ENCODE data around the gene TP73.

The TP73 gene

DNA sequence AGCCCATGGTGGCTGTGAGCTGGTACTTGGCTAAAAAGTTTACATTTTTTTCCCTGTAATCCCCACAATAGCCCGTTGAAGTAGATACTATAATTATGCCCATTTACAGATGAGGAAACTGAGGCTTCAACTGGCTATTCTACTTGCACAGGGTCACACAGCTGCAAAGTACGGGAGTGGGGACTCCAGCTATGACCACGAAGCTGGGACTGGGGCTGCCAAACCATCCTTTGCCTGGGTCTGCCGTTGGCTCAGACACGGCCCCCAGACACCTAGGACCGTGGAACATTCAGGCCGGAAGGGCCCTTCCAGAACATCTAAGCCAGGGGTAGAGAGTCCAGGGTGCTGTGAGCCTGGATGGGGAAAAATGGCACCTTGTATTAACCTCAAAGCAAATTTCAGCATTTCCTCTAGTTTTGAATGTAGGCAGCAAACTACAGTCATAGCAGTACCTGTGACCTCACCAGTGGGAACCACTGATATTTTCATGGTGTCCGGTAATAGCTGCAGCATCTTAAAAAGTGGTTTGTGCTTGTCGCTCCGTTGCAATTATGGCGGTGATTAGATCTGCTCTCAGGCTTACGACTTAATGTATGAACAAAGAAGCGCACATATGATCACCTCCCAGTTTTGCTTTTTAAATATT is 4.3 kb downstream of the TP73 start:
- DNase-seq = no peak

DNA sequence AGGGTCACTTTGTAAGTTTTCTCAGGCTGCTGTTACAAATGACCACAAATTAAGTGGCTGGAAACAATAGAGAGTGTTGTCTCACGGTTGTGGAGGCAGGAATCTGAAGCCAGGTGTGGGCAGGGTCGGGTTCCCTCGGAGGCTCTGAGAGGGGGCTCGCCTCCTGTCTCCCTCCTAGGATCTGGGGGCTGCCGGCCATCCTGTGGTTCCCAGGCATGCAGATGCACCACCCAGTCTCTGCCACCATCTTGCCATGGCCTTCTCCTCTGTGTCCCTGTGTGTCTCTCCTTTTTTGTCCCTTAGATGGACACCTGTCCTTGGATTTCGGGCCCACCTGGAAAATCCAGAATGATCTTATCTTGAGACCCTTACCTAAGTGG is 4.8 kb downstream of the TP73 start:
- no peak for DNase-seq

DNA sequence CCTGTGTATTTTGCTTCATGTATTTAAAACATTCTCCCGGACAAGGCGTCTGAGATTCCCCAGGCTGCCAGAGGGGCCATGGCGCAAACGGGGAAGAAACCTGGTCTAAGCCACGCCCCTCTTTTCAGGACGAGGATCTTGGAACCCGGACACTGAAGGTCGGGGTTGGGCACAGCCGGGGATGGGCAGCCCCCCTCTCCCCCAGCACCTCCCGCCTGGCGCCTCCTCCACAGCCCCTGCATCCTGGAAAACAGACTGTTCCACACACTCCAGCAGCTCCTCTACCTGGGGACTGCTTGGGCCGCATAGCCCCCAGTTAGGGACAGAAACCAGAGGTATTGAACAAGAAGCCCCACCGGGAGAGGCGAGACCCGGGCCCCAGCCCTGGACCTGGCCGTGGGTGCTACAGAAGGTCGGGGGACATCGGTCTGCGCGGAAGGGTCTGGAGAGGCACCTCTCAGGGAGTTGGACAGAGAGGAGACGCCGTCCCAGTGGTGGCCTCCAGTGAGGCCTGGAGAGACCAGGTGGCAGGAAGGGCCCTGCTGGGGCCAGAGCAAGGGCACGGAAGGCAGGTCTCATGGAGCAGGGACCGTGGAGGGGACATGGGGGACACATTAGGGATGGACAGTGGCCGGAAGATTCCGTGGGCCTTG is 5.4 kb downstream of the TP73 start:
- DNase-seq = no peak

DNA sequence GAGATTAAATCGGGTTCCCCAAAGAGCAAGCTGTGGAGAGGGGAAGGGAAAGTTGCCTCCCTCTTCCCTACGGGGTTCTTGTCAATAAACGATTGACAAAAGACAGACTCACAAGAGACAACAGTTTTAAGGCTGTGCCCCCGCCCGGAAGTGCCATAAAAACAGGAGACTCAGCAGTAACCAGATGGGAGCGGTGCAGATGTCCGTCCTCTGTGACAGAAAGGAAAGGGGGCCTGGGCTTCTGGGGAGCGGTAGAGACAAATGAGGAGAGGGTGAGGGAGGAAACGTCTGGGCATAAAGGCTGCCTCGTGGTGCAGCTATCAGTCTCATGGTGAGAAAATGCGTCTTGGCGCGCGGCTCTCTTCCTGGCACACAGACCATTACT is 5.9 kb downstream of the TP73 start:
- no peak for DNase-seq

DNA sequence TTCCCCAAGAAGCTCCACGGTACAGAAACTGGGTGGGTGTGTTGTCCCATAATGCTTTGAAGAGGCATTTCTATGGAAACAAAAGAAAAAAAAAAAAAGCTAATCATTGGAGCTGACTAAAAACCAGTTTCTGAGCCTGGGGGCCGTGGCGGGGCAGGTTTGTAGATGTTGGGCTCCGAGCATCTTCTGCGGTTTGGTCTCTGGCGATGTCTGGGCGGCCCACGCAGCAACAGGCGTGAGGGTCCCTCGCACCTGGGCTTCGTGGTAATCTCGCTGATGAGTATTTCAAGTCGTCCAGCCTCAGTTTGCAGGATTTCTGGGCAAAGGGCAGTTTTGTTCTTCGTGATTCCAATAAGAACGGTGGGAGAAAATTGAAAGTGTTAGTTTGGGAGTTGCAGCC is 6.8 kb downstream of the TP73 start:
- no peak for DNase-seq

DNA sequence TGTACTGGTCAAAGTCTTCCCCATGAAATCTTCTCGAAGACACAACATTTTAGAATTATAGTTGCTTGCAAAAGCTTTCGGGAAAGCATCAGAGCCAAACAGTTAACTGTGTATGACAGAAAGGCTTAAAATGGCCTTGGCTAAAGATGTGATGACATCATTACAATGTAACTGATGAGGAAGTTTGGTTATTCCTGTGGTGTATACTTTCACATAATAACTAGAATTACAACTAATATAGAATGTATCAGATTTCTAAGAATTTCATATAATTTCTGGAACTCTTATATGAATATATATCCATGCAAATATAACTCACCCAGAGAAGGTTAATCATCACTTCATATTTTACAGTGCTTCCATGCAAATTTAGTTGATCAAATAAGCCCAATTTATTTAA is 8.4 kb downstream of the TP73 start:
- DNase-seq = no peak

DNA sequence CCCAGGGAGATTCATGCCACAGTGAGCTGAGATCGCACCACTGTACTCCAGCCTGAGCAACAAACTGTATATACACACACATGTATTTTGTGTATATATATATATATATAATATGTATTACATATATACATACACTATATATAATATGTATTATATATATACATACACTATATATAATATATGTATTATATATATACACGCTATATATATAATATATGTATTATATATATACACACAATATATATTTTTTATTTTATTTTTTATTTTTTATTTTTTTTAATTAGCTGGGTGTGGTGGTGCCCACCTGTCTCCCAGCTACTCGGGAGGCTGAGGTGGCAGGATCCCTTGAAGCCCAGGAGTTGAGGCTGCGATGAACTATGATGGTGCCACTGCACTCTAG is 9.3 kb downstream of the TP73 start:
- no peak for DNase-seq

DNA sequence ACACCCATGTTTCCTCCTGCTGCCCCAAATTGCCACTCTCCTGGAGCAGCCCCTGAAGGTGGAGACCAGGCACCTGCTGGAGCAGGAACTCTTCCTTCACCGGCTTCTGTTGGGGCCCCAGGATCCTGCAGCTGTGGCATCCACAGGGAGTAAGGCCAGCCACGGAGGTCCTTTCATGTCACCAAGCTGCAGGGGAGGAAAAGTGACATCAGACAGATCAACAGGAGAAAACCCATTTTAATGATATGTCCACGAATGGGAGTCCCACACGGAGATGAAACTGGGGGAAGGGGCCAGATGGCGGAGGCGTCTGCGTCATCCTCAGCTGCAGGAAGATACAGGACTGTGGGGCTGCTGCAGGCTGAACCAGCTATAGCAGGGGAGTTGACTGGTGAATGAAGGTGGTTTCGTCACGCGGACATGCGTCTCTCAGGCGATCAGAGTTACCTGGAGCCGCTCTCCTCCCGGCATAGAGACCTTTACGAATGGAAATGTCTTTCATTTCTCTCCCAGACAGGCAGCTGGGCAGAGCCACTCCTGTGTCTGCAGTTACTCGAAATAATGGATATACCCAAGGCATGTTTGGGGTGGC is 9.9 kb downstream of the TP73 start:
- DNase-seq = no peak

DNA sequence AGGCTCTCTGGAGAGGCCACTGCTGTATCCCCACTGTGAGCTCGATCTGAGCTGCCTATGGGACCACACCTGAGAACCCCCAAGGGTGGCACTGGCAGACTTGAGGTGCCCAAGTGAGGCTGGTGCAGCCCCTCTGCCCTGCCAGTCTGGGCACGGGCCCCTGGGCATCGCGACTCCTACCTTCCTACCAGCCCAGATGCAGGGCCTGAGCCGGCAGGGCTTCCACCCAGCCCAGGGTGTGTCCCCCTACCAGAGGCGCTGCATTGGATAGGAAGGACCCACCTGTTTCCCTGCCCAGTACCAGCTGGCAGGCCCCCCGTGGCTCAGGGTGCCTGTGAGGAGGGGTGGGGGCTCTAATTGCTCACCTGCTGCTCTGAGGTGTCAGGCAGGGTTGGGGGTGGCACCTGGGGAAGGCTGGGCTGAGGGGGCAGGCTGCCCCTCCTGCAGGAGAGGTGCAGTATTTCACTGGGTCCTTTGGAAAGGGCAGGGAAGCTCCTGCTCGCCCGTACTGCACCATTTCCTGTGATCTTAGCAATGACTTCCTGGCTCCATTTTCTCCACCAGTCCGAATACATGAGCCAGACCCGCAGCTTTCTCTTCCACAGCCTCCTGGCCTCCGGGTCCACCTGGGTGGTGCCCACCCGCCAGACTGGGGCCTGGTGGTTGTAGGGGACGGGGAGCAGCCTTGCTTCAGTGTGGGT is 11.8 kb downstream of the TP73 start:
- no peak for DNase-seq

DNA sequence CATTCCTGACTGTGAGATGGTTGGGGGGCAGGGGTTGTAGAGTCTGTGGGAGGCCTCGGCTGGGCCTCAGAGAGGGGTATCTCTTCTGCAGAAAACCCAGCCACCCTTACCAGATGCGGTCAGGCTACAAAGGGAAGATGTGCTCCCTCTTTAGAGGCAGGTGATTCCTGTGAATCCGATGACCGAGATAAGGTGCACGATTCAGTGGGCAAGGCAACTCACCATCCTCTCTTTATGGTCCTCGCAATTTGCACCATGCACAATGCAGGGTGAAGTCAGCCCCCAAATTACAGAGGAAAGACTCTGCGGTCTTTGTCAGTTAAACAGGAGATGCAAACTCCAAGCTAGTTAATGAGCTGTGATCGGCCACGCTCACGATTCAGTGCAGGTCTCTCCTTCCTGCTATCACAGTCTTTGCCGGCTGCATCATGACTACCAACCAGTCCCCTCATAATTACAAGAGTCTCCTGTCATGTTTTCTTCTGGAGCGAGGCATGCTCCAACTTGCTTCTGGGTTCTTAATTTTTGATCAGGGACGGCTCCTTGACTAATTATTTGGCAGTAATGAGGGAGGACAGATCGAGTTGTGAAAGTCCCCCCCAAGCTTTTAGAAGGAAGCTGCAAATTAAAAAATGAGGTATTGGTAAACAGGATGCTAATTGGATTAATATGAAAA is 12.5 kb downstream of the TP73 start:
- no peak for DNase-seq

DNA sequence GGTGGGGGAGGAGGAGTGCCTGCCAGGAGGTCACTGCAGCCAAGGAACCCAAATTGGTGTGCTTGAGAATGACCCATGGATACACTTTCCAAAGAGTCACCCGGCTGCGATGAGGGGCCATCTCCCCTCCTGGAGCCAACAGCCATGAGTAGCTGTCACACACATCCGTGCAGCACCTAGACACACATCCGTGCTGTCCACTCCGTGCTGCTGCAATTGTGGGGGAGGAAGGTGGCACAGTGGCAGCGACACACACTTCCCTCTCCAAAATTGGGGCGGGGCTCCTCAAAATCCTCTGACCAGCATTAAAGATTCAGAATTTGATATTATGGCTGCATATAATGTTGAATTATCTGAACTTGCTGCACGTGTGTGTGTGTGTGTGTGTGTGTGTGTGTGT is 15.8 kb downstream of the TP73 start:
- DNase-seq = no peak

DNA sequence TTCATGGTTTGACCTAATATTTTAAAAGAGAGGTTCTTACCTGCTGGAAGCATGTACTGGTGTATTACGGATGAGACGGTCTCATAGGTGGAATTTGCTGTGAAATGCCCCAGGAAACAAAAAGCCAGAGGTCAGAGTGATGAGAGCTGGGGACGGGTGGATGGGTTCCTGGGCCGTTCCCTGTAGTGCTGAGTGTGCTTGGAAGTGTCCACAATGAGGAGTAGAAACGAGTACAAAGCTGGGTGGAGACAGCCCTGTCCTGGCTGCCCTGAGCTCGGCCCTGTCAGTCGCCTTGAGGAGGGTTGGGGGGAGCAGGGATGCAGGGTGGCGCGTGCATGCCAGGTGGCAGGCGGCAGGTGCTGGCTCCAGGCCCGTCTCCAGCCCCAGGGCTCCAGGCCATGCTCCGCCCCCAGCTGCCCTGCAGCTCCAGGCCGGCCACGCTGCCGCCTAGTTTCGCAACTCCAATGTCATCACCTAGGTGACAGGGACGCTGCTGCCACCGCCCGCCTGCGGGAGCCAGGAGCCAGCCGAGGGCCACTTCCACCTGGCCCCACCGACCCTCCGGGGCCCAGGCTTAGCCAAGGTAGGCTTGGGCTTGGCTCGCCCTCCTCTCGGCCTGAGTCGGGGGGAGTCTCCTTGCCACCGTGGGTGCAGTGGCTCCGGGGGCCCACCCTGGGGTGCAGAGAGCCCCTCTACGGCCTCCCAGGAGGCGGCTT is 16.4 kb downstream of the TP73 start:
- peak; percentile 57 to 79 for DNase-seq

DNA sequence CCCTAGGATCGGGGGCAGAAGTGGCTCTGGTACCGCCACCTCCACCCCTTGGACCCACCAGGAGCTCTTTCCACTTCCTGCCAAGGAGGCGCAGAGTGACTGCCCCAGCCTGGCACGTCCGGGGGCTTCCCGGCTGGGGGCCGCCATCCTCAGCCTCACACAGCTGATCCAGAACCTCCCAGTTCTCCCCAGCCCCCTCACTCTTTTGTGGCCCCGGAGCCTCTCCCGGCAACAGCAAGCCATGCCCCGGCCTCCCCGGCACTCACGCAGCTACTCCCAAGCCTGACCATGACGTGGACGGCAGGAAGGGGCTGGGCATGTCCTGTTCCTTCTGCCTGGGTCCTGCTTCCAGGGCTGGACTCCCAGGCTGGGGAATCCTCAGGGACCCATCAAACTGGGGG is 17.1 kb downstream of the TP73 start:
- DNase-seq = no peak

DNA sequence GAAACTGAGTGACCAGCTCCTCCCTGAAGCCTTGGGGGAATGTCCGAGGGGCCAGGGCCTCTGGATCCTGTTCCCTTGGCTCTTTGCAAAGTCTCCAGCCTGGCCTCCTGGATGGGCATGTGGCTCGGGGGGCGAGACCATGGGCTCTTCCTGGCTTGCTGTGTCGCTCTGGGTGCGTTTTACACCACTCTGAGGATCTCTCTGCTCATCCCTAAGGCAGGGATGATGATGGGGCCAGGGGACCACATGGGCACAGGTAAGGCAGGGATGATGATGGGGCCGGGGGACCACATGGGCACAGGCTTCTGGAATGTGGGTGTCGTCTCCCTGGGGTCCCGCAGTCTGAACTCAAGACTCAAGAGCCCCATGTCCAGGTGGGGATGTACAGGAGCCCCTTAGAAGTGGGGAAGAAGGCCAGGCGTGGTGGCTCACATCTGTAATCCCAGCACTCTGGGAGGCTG is 17.7 kb downstream of the TP73 start:
- no peak for DNase-seq

DNA sequence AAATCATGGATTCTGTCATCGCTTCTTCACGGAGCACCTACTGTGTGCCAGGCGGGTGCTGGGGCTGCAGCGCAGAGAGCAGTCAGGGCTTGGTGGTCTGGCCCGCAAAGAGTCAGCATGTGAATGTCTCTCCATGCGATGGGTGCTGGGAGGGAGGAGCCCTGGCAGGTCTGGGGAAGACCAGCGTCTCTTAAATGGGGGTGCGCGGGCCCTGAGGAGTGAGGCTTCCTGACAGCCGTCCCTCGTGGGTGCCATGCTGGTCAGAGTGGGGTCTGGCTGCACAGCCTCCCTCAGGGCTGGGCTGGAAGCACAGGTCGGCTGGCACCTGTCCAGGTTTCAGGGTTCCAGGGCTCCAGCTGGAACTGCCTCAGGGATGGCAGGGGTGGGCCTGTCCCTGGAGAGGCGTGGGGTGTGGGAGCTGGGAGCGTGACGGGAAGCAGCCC is 18.5 kb downstream of the TP73 start:
- no peak for DNase-seq

DNA sequence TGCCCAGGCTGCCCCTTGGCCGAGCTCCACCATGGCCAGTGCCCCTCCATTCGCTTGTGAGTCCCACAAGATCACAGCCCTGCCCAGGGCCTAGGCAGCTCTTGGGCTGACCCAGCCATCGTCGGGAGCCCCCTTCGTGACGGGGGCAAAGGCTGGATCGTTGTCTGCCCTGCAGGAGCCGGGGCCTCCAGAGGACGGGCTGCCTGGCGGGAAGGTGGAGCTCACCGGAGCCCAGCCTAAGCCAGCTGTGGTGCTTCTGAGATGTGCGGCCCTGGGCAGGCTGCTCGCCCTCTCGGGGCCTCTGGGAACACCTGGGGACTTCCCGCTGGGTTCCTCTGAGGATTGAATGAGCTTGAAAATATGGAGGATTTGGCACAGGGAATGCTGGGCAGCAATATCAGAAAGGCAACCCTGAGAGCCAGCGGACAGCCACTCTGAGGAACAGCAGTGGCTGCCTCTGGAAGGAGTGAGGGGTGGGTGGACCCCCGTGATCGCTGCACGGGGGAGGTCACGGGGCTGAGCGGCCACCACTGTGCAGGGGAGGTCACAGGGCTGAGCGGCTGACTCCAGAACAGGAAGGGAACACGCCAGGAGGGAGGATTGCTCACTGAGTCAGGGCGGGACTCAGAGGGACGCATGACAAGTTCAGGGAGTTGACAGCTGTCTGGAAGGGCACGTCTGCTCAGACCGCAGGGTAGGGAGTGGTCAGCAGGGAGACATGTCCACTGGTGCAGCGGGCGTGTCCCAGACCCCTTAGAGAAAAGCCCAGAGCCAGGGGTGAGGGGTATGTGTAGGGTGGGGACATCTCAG is 19.3 kb downstream of the TP73 start:
- no peak for DNase-seq

DNA sequence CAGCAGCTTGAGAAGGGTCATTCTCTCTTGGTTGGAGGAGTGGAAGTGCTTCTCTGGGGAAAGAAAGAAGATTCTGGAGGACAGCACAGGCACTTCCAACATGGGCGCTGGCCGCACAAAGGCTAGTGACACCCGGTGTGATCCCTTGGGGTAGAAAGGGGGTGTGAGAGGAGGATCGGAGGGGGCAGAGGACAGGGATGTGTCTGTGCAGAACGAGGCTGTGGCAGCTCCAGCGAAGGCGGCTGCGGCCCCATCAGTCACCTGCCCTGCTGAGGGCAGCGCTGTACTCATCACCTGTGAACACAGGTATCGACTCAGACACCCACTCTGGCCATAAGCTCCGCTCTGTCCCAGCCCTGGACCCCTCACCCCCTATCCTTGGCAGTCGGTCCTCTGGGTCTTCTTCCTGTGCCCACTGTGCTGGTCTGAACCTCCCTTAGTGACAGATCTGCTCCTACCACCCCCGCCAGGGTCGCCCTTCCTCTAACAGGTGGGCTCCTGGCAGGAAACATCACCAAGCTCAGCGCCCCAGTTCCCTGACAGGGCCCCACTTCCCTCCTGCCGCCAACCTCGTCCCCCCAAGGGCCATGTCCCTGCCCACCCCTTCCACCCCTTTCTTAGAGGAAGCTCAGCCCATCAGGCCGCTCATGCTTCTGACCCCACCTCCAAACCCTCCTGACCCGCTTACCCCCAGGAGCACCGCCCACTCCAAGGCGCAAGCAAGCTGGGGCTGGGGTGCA is 20.1 kb downstream of the TP73 start:
- DNase-seq = no peak

DNA sequence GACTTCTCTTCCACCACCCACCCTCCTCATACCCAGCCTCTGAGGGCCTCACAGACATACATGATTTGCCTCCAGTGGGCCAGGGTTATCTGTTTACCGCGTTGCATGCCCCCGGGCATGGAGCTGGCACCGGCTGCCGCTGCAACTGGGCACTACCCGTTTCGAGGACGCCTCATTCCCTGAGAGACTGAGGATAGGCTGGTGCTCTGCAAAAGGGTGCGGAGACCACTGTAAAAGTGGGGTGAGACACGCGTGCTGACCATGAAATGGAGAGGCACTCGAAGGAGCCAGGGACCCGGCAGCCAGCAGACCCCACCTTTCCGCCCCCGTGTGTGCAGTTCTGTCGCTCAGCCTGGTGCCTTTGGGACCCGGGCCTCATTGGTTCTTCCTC is 20.6 kb downstream of the TP73 start:
- DNase-seq = no peak

DNA sequence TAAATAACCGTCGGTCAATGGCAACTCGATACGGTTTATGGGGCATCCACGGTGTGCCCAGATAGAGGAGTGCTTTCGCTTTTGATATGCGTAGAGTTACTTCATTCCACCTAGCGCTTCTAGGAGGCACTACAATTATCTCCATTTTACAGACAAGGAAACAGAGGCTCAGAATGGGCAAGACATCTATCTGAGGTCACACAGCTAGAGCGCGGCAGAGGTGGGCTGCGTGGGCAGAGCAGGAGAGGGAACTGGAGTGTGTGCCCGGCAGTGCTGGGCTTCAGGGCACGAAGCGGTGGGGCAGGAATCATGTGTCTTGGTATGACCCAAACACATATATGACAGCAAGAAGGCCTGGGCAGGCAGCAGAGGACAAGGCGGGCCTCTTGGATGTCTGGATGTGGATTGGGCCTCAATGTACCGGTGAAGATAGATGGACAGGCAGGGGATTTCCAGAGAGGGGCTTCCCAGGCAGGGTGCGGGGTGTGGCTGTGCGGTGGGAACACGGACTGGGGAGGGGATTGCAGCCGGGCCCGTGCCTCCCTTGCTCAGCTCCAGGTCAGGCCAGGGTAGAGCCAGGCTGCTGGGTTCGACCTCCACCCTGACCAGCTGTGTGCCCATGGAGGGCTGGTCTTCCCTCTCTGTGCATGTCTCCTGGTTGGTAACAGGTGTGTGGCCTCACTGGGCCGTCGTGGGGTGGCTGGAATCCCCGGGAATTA is 21.2 kb downstream of the TP73 start:
- no peak for DNase-seq
